ENCODE results near the gene ARHGAP45.

DNA sequence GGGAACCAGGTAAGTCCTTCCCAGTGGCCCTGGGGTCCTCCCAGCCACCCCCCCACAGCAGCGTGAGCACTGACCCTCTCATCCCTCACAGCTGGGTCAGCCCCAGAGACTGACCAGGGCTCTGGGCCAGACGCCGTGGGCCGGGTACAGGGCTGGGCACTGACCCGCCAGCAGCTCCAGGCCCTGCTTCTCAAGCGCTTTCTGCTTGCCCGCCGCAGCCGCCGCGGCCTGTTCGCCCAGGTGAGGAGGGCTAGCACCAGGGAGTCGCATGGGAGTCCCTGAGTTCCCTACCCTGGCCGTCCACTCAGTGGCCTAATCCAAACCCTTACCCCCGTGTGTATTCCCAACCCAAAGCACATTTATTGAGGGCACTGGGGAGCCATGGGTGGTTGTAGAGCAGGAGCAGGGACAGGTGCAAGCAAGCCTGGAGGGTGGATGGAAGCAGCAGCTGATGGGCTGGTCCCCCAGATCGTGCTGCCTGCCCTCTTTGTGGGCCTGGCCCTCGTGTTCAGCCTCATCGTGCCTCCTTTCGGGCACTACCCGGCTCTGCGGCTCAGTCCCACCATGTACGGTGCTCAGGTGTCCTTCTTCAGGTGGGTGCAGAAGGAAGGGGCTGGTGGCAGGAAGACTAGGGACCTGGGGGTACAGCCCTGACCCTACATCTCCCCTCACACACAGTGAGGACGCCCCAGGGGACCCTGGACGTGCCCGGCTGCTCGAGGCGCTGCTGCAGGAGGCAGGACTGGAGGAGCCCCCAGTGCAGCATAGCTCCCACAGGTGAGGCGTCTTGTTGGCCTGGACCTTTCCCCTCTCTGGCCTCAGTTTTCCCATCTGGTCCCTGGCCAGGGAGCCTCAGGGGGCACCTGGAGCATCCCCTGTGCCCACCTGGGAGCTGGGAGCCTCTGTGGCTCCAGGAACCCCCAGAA lies 12.6 kb upstream of the ARHGAP45 start:
- TF ChIP-seq, protein P1, sequence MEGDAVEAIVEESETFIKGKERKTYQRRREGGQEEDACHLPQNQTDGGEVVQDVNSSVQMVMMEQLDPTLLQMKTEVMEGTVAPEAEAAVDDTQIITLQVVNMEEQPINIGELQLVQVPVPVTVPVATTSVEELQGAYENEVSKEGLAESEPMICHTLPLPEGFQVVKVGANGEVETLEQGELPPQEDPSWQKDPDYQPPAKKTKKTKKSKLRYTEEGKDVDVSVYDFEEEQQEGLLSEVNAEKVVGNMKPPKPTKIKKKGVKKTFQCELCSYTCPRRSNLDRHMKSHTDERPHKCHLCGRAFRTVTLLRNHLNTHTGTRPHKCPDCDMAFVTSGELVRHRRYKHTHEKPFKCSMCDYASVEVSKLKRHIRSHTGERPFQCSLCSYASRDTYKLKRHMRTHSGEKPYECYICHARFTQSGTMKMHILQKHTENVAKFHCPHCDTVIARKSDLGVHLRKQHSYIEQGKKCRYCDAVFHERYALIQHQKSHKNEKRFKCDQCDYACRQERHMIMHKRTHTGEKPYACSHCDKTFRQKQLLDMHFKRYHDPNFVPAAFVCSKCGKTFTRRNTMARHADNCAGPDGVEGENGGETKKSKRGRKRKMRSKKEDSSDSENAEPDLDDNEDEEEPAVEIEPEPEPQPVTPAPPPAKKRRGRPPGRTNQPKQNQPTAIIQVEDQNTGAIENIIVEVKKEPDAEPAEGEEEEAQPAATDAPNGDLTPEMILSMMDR (IDR thresholded peaks at IDR 0.05; ENCODE audit: low read length) = no peak
- no peak for TF ChIP-seq EZH2 (IDR thresholded peaks at IDR 0.05; ENCODE audit: borderline replicate concordance, low read length)

All from OCI-LY1 (cell line).